OCI-LY1 (cell line): ENCODE results near the gene ATP12A.

ENCODE experiments used
- CTCF ChIP-seq: fragments of 200-600 bp; sonication (generic), shearing (Covaris generic); IDR thresholded peaks from 2 replicates; pipeline ENCODE4 v1.5.1; 2017; ENCODE audit warnings: mild to moderate bottlenecking, antibody characterized with exemption, low read length, moderate library complexity, mixed read lengths
- EZH2 ChIP-seq: fragments of 200-600 bp; sonication (generic), shearing (Covaris generic); IDR thresholded peaks from 2 replicates; pipeline ENCODE4 v1.8.0; 2017; ENCODE audit warnings: borderline replicate concordance, mixed run types, mild to moderate bottlenecking, antibody characterized with exemption, low read length, moderate library complexity, mixed read lengths

- TF ChIP-seq CTCF, result peak; percentile 44; the same call in 1 of the 2 replicates
- no peak for TF ChIP-seq EZH2
These were observed 60.9 kb downstream of the ATP12A start for GRCh38 chr13:24741016-24741662.
